HCT116 (cell line): Measurements from ENCODE around the gene UCKL1. TPM values are rescaled to one million over a fixed set of nuclear protein-coding genes. Genes with fewer than 3 reads are reported as not detected.

Source experiments
- ATAC-seq: fragments of 200-7000 bp; cut with Tn5 transposase; 2 replicates; pipeline ENCODE4 v1.9.1; 2020; ENCODE audit warnings: mild to moderate bottlenecking, moderate library complexity
- BruUV-seq: library from RNA; stranded (reverse); fragments of 400-500 nt; replicated peaks from 2 replicates; lab custom pipeline; 2021; lab: Mats Ljungman, UMichigan
- CTCF ChIA-PET: fragments of 300-600 bp; sonication (Branson Sonifier 250); formaldehyde crosslinking; loops from one replicate; lab custom pipeline; 2021; ENCODE audit warnings: antibody characterized with exemption; lab: Charles Lee
- POLR2A ChIA-PET: fragments of 300-600, 350-600 bp; sonication (Branson Sonifier 250); formaldehyde crosslinking; loops from one replicate; lab custom pipeline; 2021; ENCODE audit warnings: antibody characterized with exemption; lab: Charles Lee
- RAD21 ChIA-PET, 2 experiments: fragments of 300-600 bp; sonication (Branson Sonifier 250); formaldehyde crosslinking; loops; one replicate each; lab custom pipeline; 2023; ENCODE audit warnings: low total read pairs in 2 of 2; ENCODE audit not compliant: uncharacterized antibody in 2 of 2, unreplicated experiment in 2 of 2, low non-redundant PET in 1 of 2; lab: Charles Lee
- DNase-seq: peaks from one replicate; pipeline ENCODE4 v3.0.0-alpha.2; 2010; ENCODE audit warnings: low read depth, low spot score
- H2AFZ ChIP-seq: fragments of 200-600 bp; shearing (Covaris generic), sonication (generic); 2 replicates; pipeline ENCODE4 v1.6.1; 2017; ENCODE audit warnings: low read depth, mixed run types, mixed read lengths, antibody characterized with exemption, low read length; ENCODE audit not compliant: poor library complexity, severe bottlenecking
- H3K27ac ChIP-seq: 2 replicates; pipeline ENCODE4 v1.5.1; 2012; ENCODE audit warnings: low read depth, low read length
- H3K27me3 ChIP-seq: fragments of 200-600 bp; sonication (generic); 2 replicates; pipeline ENCODE4 v1.6.1; 2016; ENCODE audit warnings: mixed run types, low read length, mixed read lengths; ENCODE audit not compliant: insufficient read depth
- H3K36me3 ChIP-seq, 2 experiments: fragments of 200-500 bp in 1 of 2; fragments of 200-600 bp in 1 of 2; sonication (Bioruptor generic) in 1 of 2; sonication (generic) in 1 of 2; 2 replicates each; pipeline versions ENCODE4 v1.5.1 to v1.6.1; 2014 to 2016; ENCODE audit warnings: low read length in 2 of 2, inconsistent platforms in 1 of 2, mixed read lengths in 1 of 2, mixed run types in 1 of 2; ENCODE audit not compliant: insufficient read depth in 2 of 2, control insufficient read depth in 1 of 2
- H3K4me1 ChIP-seq, 2 experiments: fragments of 200-600 bp in 1 of 2; sonication (generic) in 1 of 2; 2 replicates each; pipeline versions ENCODE4 v1.5.1 to v1.6.1; 2012 to 2017; ENCODE audit warnings: low read length in 2 of 2, inconsistent platforms in 1 of 2, mild to moderate bottlenecking in 1 of 2, mixed read lengths in 1 of 2, mixed run types in 1 of 2, moderate library complexity in 1 of 2; ENCODE audit not compliant: insufficient read depth in 2 of 2, control insufficient read depth in 1 of 2
- H3K4me2 ChIP-seq: fragments of 200-600 bp; sonication (generic); 2 replicates; pipeline ENCODE4 v1.6.1; 2017; ENCODE audit warnings: mixed run types, low read length, mixed read lengths
- H3K4me3 ChIP-seq, 2 experiments: fragments of 200-600 bp in 1 of 2; sonication (generic) in 1 of 2; replicated peaks in 1 of 2; 2 replicates each; pipeline ENCODE4 v1.5.1; 2011 to 2016; ENCODE audit warnings: low read length in 2 of 2, control low read depth in 1 of 2, low read depth in 1 of 2, mild to moderate bottlenecking in 1 of 2, mixed read lengths in 1 of 2, mixed run types in 1 of 2
- H3K79me2 ChIP-seq: fragments of 200-600 bp; sonication (generic); 2 replicates; pipeline ENCODE4 v1.6.1; 2017; ENCODE audit warnings: mild to moderate bottlenecking, mixed run types, low read length, moderate library complexity, mixed read lengths; ENCODE audit not compliant: insufficient read depth
- H3K9ac ChIP-seq: fragments of 200-600 bp; sonication (generic); 2 replicates; pipeline ENCODE4 v1.6.1; 2016; ENCODE audit warnings: low read length, mixed read lengths
- H3K9me2 ChIP-seq: fragments of 200-600 bp; sonication (generic), shearing (Covaris generic); 2 replicates; pipeline ENCODE4 v1.6.1; 2017; ENCODE audit warnings: mixed run types, mild to moderate bottlenecking, moderate library complexity; ENCODE audit not compliant: insufficient read depth
- H3K9me3 ChIP-seq, 2 experiments: fragments of 200-500 bp in 1 of 2; fragments of 200-600 bp in 1 of 2; sonication (Bioruptor generic) in 1 of 2; sonication (generic) in 1 of 2; 2 replicates each; pipeline ENCODE4 v1.6.1; 2014 to 2017; ENCODE audit warnings: low read length in 2 of 2, mixed read lengths in 2 of 2, inconsistent platforms in 1 of 2, low read depth in 1 of 2, mild to moderate bottlenecking in 1 of 2, mixed run types in 1 of 2, moderate library complexity in 1 of 2; ENCODE audit not compliant: control insufficient read depth in 1 of 2, insufficient read depth in 1 of 2
- H4K20me1 ChIP-seq: fragments of 200-600 bp; sonication (generic), shearing (Covaris generic); 2 replicates; pipeline ENCODE4 v1.6.1; 2017; ENCODE audit warnings: mixed run types, mild to moderate bottlenecking, moderate library complexity; ENCODE audit not compliant: insufficient read depth
- ELF1 ChIP-seq: IDR thresholded peaks from 2 replicates; pipeline ENCODE4 v1.6.1; 2012; ENCODE audit warnings: low read depth, borderline replicate concordance
- POLR2AphosphoS5 ChIP-seq: IDR thresholded peaks from 2 replicates; pipeline ENCODE4 v1.6.1; 2011; ENCODE audit warnings: mild to moderate bottlenecking, low read depth, low read length, moderate library complexity
- REST ChIP-seq: IDR thresholded peaks from 2 replicates; pipeline ENCODE4 v1.6.1; 2012; ENCODE audit warnings: low read depth
- ZBTB33 ChIP-seq: IDR thresholded peaks from 2 replicates; pipeline ENCODE4 v1.6.1; 2011; ENCODE audit warnings: mild to moderate bottlenecking, low read length, moderate library complexity; ENCODE audit not compliant: insufficient replicate concordance; ENCODE audit errors: extremely low read depth
- intact Hi-C: fragments of 100-400 bp; cut with micrococcal nuclease; formaldehyde crosslinking; loops from 2 replicates; pipeline ENCODE4 v1.10.0; 2022
- total RNA-seq: library from RNA; stranded (reverse); gene quantifications from one replicate; pipeline ENCODE4 v1.2.1, GENCODE V29; 2021; ENCODE audit not compliant: unreplicated experiment

Gene UCKL1
- total RNA-seq, 1 experiment from 2014 or later = 54.2 TPM

GRCh38 chr20:63942969-63943807 lies 13.0 kb downstream of the UCKL1 start (continued):
- no peak for TF ChIP-seq REST
- TF ChIP-seq ZBTB33 = no peak

- intact Hi-C loops = no loop called here
Observed at GRCh38 chr20:63942250-63942951, 13.8 kb downstream of the UCKL1 start.

More at GRCh38 chr20:63942250-63942951, 13.8 kb downstream of the UCKL1 start:
- DNase-seq = no peak
- Histone ChIP-seq H2AFZ (no peak overlapping the region), H4K20me1 (no peaks in the 10 kb centered on the region; the same call in 1 of the 2 replicates), H3K9me3 (no peaks in the 10 kb centered on the region), H3K9me2 (no peaks in the 10 kb centered on the region), H3K27me3 (no peaks in the 10 kb centered on the region), H3K4me2 (no peak overlapping the region), H3K27ac (peak overlapping the region; percentile 41), H3K4me1 (peaks cover 3 to 13% of the 10 kb centered on the region in 2 experiments; a peak in 2 of 4 replicates), H3K4me3 (no peak overlapping the region), H3K36me3 (peaks cover 16 to 41% of the 10 kb centered on the region in 2 experiments; a peak in 3 of 4 replicates), H3K9ac (no peak overlapping the region), H3K79me2 (peaks cover 30% of the 10 kb centered on the region)
- 0 out of 2 replicates have a peak, but pooled peaks have one; percentile 14 for ATAC-seq
- no TSS peak for BruUV-seq
- ChIA-PET POLR2A (no interaction called here), CTCF (interaction anchor here (0.7 kb wide), 1 partner anchor 404 kb away, joined by 3 read pairs; no protein-coding TSS in a partner anchor), RAD21 (no interaction called here)
- 0 out of 2 replicates have a peak, but pooled peaks have one; percentile 11 for TF ChIP-seq POLR2AphosphoS5
- TF ChIP-seq ELF1 = no peak
